ENCODE results near the gene CTTNBP2NL.
"Not testable (repeated sequence)": the region's sequence is repeated elsewhere in the genome, so short reads cannot be mapped to it uniquely, and the experiment has no call there.

CTTNBP2NL gene

DNA sequence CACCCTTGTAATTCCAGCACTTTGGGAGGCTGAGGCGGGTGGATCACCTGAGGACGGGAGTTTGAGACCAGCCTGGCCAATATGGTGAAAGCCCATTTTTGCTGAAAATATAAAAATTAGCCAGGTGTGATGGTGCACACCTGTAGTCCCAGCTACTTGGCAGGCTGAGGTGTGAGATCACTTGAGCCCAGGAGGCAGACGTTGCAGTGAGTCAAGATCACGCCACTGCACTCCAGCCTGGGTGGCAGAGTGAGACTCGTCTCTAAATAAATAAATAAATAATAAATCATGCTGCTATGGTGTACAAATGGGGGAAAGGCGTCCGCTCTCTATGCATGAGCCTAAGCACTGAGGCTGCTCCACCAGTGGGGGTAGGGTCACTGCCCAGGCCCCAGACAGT lies 74.3 kb downstream of the CTTNBP2NL start:
- not testable (repeated sequence) for FAIRE-seq

DNA sequence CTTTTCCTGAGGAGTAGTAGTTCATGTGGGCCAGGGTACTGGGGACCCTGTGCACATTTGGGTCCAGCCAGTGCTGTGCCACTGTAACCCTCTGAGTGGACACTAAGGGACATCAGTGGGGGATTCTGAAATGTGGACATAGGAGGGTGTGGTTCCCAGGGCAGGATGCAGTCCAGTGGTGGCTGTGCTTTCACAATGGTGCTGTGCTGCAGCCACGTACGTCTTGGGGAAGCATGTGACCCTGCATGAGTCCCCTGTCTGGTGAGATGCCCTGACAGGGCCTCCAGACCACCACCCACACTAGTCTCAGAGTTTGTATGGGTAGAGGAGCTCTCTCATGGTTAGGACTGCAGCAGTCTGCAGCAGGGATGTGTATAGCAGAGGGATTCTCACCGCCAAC lies 75.0 kb downstream of the CTTNBP2NL start:
- FAIRE-seq: no peak

DNA sequence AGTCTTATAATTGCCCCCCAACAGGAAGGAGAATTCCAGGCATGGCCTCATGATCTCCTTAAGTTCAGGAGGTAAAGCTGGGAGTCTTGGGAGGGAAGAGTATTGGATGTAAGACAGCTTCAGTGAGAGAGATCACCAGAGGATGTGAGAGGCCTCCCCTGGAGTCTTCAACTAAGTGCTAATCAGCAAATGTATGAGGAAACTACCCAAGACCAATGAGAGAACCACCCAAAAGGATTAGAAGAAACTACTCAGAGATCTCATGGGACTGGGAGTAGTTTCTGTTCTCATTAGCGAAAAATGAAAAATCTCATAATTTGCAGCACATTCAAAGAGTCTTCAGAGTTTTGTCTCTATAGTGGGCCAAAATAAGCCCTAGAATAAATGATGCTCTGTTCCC lies 76.1 kb downstream of the CTTNBP2NL start:
- FAIRE-seq: no peak

DNA sequence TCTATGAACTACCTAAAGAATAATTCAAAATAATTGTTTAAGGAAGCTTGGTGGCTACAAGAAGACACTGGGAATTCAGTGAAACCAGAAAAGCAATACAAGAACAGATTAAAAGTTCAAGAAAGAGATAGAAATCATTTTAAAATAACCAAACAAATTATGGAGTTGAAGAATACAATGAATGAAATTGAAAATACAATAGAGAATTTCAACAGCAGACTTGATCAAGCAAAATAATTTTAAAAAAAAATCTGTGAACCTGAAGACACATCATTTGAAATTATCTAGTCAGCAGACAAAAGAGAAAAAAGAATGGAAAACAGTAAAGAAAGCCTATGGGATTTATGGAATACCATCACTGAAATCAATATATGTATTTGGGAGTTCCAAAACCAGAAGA lies 81.5 kb downstream of the CTTNBP2NL start:
- no peak for FAIRE-seq

DNA sequence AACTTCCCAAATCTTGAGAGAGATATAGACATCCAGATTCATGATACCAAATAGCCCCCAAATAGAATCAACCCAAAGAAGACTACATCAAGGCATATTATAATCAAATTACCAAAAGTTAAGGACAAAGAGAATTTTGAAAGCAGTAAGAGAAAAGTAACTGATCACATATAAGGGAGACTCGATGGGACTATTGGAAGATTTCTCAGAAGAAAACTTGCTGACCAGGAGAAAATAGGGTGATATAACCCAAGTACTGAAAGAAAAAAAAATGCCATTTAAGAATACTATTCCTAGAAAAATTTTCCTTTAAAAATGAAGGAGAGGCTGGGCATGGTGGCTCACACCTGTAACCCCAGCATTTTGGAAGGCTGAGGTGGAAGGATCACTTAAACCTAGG lies 82.3 kb downstream of the CTTNBP2NL start:
- no peak for FAIRE-seq

DNA sequence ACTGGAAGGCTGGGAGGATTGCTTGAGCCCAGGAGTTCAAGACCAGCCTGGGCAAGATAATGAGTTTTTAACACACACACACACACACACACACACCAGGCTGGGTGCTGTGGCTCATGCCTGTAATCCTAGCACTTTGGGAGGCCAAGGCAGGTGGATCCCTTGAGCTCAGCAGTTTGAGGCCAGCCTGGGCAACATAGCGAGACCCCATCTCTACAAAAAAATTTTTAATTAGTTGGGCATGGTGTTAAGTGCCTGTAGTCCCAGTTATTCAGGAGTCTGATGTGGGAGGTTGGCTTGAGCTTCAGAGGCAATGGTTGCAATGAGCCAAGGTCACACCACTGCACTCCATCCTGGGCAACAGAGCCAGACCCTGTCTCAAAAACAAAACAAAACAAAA lies 90.0 kb downstream of the CTTNBP2NL start:
- not testable (repeated sequence) for FAIRE-seq

DNA sequence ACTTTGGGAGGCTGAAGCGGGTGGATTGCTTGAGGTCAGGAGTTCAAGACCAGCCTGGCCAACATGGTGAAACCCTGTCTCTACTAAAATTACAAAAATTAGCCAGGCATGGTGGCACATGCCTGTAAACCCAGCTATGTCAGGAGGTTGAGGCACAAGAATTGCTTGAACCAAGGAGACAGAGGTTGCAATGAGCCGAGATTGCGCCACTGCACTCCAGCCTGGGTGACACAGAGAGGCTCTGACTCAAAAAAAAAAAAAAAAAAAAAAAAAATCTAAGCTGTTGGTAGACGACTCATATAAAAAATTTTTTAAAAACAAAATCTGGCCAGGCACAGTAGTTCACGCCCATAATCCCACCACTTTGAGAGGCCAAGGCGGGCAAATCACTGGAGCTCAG lies 91.7 kb downstream of the CTTNBP2NL start:
- FAIRE-seq: not testable (repeated sequence)

DNA sequence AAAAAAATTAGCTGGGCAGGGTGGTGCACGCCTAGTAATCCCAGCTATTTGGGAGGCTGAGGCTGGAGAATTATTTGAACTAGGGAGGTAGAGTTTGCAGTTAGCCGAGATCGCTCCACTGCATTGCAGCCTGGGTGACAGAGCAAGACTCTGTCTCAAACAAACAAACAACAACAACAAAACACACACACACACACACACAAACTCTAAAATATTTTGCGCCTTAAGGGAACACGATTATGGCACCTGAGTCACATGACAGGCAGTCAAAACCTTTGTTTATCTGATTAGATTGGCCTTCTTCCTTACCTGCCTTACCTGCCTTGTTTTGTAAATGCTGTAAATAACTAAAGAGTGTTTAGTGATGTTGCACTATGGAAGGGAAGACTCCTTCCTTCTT lies 92.1 kb downstream of the CTTNBP2NL start:
- no peak for FAIRE-seq

DNA sequence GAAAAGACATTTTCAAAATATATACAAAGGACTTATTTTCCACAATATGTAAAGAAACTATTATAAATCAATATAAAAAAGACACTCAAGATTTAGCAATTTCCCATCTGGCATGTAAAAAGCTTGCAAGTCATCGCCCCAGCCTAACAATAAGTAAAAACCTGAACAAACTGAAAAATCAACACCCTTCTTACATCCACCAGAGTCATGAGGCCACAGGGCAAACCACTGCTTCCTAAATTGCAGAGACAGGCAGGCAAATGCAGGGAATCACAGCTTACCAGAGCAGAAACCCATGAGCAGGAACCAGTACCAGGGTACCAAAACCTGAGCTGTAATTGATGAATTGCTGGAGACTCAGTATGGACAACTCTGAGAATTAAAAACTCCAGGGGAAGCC lies 96.1 kb downstream of the CTTNBP2NL start:
- no peak for FAIRE-seq

DNA sequence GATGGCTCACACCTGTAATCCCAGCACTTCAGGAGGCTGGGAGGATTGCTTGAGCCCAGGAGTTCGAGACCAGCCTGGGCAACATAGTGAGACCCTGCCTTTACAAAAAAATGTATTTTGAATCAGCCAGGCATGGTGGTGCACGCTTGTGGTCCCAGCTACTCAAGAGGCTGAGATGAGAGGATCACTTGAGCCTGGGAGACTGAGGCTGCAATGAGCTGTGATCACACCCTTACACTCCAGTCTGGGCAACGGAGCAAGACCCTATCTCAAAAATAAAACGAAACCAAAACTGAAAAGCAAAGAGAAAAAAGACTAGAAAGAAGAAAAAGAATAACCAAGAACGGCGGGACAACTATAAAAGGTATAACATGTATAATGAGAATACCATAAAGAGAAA lies 97.3 kb downstream of the CTTNBP2NL start:
- FAIRE-seq: no peak

DNA sequence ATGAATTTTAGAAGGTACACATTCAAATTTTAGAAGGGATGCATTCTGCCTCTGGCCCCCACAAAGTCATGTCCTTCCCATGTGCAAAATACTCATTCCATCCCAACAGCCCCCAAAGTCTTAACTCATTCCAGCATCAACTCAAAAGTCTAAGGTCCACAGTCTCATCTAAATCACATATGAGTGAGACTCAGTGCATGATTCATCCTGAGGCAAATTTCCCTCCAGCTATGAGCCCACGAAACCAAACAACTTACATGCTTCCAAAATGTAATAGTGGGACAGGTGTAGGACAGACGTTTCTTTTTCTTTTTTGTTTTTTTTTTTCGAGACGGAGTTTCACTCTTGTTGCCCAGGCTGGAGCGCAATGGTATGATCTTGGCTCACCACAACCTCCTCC lies 100.3 kb downstream of the CTTNBP2NL start:
- no peak for FAIRE-seq

DNA sequence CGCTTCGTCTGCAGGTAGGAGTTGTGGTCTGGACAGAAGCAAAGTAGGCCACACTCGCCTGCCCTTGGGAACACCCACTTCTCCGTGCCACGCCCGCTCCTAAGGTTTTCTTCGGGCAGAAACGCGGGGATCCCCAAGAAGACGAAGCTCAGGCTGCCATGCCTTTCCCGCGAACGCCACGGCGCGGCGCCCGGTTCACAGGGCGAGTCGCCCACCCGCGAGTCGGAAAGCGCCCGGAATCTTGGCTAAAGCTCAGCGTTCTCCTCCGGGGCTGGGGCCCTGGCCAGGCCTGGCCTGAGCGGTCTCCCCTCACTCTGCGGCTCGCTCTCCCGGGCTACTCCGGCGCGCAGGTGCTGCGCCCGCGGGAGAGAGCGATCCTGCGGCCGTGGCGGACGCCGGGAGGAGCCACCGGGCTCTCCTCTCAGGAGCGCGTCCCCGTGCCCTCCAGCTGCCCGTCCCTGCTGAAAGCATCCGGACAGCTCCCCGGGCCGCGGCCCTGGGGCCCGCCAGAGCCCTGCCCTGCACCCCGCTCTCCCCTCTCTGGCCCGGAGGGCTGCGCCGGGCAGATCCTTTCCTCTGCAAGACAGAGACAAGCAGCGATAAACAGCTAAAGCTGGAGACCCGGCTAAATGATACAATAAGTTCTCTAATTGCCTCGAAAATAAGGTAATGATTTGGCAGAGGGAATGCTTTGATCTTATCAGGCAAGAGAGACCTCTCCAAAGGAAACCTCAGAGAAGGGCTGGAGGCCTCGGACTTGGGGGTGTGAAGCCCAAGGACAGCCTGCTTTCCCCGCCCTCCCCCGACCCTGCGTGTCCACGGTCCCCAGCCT lies 106.0 kb downstream of the CTTNBP2NL start:
- no peak for FAIRE-seq

DNA sequence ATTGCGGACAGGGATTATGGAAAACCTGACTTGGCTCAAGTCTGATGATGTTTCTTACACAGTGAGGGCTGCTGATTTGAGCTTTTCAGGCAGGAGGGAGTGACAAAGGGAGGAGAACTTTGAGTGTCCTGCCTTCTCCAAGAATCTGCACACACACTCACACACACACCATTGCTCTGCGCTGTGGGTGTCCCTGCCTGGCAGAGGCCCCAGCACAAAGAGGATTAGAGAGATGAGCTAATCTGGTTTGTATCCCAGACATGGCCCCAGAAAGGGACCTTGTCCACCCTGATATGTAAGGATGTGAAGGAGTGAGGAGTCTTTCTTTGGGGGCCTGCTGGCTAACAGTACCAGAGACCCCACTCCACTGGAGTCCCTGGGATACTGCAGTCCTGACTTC lies 106.8 kb downstream of the CTTNBP2NL start:
- FAIRE-seq: no peak

DNA sequence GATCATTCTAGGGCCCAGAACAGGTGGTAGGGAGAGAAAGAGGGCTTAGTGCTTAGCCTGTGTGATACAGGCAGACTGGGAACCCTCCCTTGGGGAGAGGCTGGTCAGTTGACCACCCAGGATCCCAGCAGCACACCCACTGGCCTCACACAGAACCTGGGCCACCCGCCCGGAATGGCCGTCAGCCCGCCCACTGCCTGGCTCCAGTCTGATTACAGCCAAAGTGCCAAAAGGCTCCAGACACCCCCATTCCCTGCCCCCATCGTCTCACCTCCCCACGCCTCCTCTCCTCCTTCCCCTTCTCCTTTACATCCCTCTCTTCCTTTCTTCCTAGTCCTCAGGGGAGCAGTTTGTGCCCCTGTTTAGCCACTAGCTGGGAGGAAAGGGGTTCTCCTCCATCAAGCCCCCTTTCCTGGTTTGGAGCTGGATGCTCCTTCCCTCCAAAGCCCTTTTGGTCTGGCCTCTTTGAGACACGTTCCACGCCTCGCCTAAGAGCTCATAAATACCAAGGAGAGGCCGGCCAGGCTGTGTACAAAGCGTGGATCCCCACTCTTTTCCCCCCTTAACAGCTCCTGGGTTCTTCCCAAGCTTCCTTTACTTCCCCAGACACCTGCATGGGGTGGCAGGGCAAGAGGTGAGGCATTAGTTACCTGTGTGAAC lies 108.1 kb downstream of the CTTNBP2NL start:
- FAIRE-seq: no peak

DNA sequence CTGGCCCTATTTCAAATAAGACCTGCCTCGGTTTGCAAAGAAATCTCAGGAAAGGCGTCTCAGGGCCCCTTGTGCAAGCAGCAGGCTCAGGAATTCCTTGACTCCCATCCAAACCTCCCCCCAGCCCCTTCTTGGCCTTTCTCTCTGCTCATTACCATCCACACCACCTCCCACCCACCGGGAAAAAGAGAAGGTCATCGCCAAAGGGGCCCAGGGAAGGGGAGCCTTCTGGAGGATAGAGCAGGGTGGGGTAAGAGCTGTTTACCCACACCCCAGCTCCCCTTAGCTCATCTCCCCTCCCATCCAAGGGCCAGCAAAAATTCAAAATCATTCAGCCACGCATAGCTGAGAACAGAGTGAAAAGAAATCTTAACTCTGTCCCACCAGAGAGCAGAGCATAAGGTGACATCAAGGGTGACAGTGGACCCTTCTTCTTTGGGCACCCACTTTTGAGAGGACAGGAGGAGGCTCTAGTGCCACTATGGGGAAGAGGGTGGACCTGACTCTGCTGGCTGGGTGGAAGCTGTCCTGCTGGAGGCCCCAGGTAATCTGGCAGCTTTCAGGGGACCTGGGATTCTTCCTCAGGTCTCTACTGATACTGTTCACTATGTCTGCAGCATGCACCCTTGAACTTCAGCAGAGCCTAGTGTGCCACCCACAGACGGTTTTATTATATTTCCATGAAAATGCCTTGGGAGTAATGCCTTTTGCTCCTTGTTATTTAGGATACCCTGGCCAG lies 108.8 kb downstream of the CTTNBP2NL start:
- FAIRE-seq: no peak

DNA sequence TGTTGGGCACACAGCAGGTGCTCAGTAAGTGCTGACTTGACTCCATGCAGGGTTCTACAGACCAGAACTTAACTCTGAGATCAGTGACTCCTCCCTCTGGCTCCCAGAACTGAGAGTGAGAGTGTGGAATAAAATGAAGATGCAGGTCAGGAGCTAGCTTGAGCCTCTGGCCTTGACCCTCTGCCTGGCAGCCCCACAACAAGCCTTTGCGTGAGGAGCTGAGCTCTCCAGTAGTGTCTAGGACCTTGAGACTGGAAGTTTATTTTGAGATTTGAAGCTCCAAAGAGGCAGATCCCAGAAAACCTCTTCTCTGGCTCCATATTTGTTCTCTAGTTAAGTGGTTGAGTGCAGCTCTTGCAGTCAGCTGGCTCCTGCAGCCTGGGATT lies 109.4 kb downstream of the CTTNBP2NL start:
- no peak for FAIRE-seq

DNA sequence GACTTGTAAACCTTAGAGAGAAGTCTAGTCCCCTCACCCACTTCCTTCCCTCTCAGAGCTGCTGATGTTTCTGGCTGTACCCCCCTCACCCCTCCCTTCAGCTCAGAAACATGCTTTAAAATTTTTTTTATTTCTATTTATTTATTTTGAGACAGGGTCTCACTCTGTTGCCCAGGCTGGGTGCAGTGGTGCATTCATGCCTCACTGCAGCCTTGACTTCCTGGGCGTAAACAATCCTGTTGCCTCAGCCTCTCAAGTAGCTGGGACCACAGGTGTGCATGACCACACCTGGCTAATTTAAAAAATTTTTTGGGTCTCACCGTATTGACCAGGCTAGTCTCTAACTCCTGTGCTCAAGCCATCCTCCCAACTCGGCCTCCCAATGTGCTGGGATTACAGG lies 109.9 kb downstream of the CTTNBP2NL start:
- FAIRE-seq: no peak

DNA sequence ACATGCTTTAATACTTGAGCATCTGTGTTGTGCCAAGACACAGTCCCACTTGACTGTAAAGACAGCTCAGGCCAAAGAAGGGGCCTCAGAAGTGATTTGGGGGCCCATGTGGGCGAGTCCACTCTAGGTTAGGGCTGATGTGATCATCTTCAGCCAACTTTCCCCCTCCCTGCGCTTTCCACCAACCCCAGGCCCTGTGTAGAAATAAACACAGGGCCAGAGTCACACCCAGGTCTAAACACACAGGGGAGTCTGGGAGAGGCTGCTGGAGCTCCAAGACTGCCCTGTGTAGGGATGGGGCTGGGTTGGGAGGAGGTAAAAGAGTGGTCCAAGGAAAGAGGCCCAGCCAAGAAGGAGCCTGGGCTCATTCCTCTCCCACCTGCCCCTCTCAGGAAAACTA lies 110.3 kb downstream of the CTTNBP2NL start:
- no peak for FAIRE-seq

DNA sequence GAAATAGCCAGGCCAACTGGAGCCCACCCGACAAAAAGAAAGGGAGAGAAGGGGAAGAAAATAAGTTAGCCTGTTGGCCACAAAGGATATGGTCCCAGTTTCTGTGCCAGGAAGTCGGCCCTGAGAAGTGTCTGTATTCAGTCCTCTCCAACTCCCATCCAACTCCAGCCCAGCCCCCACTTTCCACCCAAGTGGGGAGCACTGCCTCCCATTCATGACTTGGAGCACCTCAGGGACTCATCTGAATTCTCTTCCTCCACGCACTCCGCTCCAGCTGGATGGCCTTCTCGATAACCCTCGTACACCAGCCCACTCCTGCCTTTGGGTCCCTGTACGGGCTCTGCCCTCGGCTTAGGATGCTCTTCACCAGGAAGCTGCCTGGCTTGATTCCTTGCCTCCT lies 110.7 kb downstream of the CTTNBP2NL start:
- FAIRE-seq: no peak

DNA sequence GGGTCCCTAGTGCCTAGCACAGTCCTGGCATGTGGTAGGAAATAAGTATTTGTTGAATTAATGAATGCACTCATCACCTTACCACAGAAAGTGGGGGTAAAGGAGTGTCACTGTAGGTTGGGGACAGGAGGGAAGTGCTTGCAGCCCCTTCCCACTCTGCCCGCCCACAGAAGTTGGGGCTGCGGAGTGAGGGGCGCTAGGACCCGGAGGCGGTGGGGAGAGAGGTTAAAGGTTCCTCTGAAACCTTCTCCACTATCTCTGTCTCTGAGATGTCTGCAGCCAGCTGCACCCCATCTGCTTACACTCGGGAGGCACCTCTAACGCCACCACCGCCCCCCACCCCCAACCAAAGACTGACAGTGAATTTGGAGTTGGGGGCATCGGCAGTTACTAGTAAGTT lies 111.3 kb downstream of the CTTNBP2NL start:
- FAIRE-seq: no peak

DNA sequence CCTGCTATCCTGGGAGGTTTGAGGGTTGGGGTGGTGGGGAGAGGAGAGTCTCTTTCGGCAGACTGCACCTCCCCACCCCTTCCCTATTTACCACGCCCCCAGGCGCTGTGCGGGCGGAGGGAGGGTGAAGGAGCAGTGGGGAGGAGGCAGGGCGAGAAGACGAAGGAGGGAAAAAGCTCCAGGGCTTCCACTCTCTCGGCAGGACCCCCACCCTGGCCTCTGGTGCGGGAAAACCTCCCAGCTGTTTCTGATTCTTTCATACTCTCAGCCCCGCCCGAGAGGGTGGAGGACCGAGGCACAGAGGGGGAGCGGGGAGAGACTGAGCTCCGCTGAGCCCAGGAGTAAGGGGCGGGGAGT lies 111.9 kb downstream of the CTTNBP2NL start:
- no peak for FAIRE-seq

DNA sequence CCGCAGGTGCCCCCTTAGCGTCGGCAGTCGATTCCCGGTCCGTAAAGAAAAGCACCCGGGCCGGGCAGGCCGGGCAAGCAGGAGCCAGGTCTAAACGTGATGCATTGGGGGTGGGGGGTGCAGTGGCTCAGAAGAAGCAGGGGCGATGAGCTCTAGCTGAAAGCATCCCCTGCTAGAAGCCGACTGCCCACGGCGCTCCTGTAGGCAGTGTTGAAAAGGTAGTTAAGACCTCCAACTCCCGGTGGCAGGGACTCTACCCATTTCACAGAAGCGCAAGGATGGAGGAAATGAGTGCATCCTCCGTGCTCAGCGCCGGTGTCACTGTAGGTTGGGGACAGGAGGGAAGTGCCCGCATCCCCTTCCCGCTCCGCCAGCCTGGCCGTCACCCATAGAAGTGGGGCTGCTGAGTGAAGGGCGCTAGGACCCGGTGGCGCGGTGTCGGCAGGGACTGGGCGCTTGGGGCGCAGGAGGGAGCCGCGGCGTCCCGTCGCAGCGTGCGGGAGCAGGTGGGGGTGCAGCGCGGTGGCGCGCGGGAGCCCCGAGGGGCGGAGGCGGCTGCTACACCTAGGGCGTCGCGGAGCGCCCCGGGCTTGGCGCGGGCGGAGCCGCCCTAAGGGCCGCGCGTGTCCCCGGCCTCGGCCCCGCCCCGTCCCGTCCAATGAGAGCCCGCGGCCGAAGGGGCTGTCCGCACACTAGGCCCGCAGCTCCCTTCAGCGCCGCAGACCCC lies 112.4 kb downstream of the CTTNBP2NL start, which contains the start of gene WNT2B:
Gene WNT2B, plus strand, starts transcription at position 688 of the 727 bp plus-strand sequence. CDS start 298 bp downstream, outside the sequence.
- FAIRE-seq: no peak

Measured in colon (tissue), 2 donors.